D721Med (cell line): Measurements from ENCODE around the gene RNGTT.

ENCODE experiments used
- DNase-seq: peaks from one replicate; pipeline ENCODE4 v3.0.0; 2011; ENCODE audit warnings: low spot score; ENCODE audit not compliant: insufficient read length
- FAIRE-seq: peaks from 2 replicates; lab custom pipeline; 2011; peaks lifted over from hg19 to GRCh38; lab: Jason Lieb, UNC
- TF ChIP-seq, protein P1 (sequence below): IDR thresholded peaks from 2 replicates; pipeline ENCODE4 v1.5.1; 2012; ENCODE audit warnings: mild to moderate bottlenecking, control low read depth; ENCODE audit not compliant: insufficient read depth; ENCODE audit errors: missing control alignments

The RNGTT gene

DNA sequence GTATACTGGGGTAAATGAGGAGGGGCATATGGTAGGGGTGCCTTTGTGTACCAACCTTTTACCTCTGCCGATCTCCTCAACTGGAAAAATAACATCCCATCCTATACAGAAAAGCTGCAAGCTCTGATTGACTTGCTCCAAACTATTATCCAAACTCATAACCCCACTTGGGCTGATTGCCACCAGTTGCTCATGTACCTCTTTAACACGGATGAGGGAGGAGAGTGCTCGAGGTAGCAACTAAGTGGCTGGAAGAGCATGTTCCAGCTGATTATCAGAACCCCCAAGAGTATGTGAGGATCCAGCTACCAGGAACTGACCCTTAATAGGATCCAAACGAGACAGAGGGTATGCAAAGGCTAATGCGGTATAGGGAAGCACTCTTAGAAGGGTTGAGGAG is 299.6 kb downstream of the RNGTT start:
- FAIRE-seq (no peak), DNase-seq (no peak)
- TF ChIP-seq, protein P1, sequence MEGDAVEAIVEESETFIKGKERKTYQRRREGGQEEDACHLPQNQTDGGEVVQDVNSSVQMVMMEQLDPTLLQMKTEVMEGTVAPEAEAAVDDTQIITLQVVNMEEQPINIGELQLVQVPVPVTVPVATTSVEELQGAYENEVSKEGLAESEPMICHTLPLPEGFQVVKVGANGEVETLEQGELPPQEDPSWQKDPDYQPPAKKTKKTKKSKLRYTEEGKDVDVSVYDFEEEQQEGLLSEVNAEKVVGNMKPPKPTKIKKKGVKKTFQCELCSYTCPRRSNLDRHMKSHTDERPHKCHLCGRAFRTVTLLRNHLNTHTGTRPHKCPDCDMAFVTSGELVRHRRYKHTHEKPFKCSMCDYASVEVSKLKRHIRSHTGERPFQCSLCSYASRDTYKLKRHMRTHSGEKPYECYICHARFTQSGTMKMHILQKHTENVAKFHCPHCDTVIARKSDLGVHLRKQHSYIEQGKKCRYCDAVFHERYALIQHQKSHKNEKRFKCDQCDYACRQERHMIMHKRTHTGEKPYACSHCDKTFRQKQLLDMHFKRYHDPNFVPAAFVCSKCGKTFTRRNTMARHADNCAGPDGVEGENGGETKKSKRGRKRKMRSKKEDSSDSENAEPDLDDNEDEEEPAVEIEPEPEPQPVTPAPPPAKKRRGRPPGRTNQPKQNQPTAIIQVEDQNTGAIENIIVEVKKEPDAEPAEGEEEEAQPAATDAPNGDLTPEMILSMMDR, result no peak

DNA sequence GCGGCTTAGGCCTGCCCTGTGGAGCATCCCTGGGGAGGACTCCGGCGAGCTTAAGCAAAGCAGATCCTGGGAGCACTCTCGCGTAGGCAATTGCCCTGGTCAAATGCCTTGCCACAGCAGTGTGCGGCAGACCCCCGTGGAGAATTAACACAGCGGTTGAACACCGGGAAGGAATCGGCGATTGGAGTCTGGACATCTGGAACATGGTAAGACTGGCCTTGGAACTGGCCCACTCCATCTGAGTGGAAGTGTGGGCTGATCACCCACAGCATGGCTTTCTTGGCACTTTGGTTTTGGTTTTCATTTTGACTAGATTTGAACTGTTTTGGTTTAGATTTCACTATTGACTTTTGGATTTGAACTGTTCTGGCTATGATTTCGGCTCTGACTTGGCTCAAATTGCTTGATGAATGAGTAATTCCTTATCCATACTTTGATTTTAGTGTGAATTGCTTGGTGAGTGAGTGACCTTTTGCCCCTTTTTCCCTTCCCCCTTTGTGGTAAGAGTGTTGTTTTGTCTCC is 300.7 kb downstream of the RNGTT start:
- DNase-seq, result no peak
- FAIRE-seq, result no peak
- TF ChIP-seq, protein P1, result no peak

DNA sequence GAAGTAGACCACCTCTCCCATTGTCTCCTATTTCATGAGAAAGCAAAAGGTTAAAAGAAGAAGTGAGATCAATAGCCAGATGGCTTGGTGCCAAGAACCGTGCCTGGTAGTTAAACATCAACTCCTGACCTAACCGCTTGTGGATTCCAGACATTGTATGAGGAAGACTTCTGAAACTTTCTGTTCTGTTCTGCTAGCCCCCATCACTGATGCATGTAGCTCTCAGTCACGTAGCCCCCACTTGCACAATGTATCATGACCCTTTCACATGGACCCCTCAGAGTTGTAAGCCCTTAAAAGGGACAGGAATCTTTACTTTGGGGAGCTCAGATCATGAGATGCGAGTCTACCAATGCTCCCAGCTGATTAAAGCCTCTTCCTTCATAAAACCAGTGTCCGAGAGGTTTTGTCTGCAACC is 301.2 kb downstream of the RNGTT start:
- TF ChIP-seq, protein P1, result no peak
- no peak for FAIRE-seq
- DNase-seq, result no peak

DNA sequence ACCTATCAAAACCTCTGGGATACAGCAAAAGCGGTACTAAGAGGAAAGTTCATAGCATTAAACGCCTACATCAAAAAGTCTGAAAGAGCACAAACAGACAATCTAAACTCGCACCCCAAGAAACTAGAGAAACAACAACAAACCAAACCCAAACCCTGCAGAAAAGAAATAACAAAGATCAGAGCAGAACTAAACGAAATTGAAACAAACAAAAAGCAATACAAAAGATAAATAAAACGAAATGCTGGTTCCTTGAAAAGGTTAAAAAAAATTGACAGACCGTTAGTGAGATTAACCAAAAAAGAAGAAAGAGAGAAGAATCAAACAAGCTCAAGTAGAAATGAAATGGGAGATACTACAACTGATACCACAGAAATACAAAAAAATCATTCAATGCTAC is 302.3 kb downstream of the RNGTT start:
- TF ChIP-seq, protein P1, result no peak
- no peak for DNase-seq
- FAIRE-seq, result no peak

DNA sequence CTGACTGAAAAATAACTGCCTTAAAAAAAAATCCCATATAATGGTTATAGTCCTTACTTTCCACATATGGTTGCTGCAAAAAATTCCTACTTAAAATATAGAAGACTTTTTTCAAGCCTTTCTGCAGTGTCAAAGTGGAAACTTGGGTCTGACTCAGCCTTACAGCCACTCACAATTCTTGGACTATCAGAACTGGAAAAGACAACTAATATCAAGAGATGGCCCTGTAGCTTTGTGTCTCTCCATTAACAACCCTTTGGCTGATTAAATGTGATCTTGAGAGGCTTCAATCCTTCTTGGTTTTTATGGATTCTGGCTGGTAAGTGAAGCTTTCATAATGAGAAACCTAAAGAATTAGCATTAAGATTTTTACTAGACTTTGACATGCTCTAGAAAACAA is 307.8 kb downstream of the RNGTT start:
- FAIRE-seq, result no peak

DNA sequence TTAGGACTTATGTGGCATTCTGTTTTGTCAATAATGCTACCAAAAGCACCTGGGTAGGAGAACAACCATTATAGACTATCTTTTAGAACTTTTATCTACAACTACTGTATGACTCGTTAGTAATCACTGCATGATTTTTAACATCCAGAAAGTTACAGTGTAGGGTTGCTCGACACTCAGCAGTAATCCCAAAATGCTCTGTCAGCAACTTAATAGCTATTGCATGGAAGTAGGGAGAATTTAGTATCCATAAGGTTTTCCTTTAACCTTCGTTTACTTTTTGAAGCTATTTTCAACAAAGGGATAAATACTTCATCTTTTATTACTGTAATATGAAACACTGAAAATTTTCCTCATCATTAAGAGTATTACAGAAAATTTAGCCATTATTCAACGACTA is 309.5 kb downstream of the RNGTT start:
- DNase-seq, result no peak
- peak; percentile 53 for FAIRE-seq
- TF ChIP-seq, protein P1, result no peak

More for the DNA sequence above, 307.8 kb downstream of the RNGTT start:
- DNase-seq, result no peak
- TF ChIP-seq, protein P1, result no peak

DNA sequence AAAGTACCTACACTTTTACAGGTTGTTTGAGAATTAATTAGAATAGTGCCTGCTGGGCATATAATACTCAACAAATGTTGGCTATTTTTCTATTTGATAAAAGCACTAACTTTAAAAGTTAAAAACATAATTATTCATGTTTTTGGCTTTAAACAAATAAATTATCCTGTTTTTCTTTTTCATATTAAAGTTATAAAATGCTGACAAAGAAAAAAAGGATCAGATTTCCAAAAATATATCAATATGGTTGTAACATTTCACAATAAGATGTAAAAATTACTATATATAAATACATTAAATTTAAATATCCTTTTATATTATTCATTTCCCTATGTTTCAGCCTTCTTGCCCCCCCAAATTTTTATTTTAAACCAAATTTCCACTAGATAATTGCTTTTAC is 312.0 kb downstream of the RNGTT start:
- DNase-seq (no peak), FAIRE-seq (no peak)
- TF ChIP-seq, protein P1, result no peak
